Measurements from ENCODE around the gene PACRG.

DNA sequence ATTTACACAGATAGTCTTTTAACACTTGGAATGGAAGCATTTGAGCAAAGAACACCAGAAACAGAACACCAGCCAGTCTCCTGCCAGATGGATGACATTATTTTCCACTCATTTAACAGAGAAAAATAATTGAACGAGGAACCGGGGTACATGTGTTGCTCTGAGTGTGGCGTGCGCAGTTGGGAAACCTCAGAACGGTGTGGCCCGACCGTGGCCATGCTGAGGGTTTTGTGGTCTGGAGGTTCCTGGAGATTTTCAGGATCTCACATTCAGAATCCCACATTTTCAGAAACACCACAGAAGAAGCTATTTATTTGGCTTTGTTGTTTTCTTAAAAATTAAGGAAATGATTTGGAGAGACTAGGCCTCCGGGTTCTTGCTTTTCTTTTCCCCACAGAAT lies 559.9 kb downstream of the PACRG start:
- TF ChIP-seq, protein P1, sequence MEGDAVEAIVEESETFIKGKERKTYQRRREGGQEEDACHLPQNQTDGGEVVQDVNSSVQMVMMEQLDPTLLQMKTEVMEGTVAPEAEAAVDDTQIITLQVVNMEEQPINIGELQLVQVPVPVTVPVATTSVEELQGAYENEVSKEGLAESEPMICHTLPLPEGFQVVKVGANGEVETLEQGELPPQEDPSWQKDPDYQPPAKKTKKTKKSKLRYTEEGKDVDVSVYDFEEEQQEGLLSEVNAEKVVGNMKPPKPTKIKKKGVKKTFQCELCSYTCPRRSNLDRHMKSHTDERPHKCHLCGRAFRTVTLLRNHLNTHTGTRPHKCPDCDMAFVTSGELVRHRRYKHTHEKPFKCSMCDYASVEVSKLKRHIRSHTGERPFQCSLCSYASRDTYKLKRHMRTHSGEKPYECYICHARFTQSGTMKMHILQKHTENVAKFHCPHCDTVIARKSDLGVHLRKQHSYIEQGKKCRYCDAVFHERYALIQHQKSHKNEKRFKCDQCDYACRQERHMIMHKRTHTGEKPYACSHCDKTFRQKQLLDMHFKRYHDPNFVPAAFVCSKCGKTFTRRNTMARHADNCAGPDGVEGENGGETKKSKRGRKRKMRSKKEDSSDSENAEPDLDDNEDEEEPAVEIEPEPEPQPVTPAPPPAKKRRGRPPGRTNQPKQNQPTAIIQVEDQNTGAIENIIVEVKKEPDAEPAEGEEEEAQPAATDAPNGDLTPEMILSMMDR (IDR thresholded peaks at IDR 0.05): no peak
- TF ChIP-seq POLR2A (IDR thresholded peaks at IDR 0.05) (no peak), EP300 (IDR thresholded peaks at IDR 0.05) (no peak)
